GM19468 (cell line): ENCODE results near the gene SLC47A2.
"Not testable (repeated sequence)": the region's sequence is repeated elsewhere in the genome, so short reads cannot be mapped to it uniquely, and the experiment has no call there.

Experiments used
- ATAC-seq: cut with Tn5 transposase; IDR thresholded peaks from one replicate; pipeline ENCODE4 v1.9.1; 2021; ENCODE audit warnings: mild to moderate bottlenecking, moderate library complexity, moderate number of reproducible peaks; ENCODE audit not compliant: unreplicated experiment; ENCODE audit errors: extremely low read depth

SLC47A2 gene

DNA sequence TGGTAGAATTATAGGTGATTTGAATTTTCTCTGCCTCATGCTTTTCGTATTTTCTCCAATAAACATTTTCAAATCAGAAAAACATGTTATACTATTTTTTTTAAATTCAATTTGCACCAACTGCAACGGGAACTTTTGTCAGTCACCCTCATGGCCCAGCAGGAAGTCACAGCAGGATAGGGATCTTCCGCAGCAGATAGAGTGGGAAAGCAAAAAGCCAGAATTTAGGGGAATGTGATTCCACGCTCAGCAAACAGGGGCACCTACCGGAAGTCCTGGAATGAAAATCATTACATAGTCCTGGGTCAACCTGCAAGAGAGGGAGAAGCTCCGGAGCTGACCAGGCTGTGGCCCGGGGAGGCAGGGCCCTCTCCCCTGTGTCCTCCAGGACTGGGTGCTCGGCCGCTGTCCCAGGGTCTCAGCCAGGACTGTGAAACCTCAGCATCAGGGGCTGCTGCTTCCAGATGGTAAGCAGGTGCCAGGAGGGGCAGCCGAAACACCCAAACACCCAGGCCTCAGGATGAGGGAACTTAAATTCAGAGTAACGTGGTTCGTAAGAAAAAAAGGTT, 3.9 kb downstream of the SLC47A2 start:
- no peak for ATAC-seq

DNA sequence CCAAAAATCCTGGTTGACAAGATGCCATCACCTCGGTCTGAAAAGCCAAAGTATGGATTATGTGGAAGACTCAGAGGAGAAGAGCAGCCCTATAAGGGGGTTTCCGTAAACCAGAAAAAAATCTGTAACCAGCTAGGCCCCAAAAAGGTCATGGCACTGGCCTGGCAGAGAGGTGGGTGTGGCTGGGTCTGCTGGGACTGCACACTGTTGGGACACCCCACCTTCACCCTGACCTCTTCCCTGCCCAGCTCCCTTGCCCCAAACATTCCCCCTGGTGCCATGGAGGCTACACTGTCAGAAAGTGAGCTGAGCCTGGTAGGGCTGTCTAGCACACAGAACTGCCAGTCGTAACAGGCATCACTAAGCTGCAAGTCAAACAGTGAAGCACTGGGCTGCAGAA, 6.5 kb downstream of the SLC47A2 start:
- no peak for ATAC-seq

DNA sequence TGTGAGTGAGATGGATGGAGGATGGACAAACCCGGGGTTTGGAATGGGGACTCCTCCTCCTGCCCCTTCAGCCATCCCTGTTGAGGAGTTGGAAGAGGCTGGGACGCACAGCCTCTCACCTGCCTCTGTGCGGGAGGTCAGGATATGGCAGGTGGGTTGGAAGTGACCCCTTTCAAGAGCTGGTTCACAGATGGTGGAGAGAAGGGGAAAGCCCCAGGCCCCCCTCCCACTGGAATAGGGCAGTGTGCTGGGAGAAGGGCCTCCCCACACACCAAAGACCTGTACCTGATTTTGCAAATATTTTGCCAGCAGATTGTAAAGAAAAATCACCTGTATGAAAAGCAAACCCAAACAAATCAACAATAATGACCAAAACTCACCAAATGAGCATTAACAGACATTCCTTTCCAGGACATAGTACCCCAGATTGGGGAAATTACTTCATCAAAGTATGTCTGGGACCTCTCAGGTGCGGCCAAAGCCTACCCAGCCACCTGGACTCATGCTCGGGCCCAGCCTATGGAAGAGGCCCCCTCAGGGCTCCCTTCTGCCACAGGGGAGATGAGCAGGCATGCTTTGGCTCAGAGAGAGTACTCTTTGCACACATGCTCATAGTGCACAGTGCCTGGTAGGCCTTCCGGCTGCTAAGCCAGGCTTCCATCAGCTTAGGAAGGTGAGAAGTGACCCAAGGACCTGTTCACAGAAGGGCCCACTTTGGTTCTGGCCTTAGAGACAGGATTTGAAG, 7.8 kb downstream of the SLC47A2 start:
- ATAC-seq, result no peak

DNA sequence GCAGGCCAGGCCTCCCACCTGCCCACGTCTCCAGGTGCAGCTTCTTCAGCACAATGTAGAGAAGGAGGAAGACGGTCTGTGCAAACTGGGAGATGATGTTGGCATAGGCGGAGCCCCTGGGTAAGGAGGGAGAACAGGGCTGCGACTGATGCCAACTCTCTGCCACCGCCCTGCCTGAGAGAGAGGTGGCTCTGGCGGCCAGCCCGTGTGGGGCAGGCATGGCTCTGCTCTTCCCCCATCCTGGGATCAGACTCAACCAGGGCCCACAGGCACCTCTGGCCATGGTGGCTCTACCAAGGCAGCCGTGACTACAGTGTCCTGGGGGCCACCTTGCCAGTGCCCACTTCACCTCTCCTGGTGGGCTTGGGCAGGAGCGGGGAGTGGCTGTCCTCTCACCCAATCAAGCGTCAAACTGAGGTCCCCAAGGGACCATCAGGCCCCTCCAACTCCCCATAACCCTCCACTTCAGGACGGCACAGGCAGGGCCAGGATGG, 8.6 kb downstream of the SLC47A2 start:
- ATAC-seq, result no peak

DNA sequence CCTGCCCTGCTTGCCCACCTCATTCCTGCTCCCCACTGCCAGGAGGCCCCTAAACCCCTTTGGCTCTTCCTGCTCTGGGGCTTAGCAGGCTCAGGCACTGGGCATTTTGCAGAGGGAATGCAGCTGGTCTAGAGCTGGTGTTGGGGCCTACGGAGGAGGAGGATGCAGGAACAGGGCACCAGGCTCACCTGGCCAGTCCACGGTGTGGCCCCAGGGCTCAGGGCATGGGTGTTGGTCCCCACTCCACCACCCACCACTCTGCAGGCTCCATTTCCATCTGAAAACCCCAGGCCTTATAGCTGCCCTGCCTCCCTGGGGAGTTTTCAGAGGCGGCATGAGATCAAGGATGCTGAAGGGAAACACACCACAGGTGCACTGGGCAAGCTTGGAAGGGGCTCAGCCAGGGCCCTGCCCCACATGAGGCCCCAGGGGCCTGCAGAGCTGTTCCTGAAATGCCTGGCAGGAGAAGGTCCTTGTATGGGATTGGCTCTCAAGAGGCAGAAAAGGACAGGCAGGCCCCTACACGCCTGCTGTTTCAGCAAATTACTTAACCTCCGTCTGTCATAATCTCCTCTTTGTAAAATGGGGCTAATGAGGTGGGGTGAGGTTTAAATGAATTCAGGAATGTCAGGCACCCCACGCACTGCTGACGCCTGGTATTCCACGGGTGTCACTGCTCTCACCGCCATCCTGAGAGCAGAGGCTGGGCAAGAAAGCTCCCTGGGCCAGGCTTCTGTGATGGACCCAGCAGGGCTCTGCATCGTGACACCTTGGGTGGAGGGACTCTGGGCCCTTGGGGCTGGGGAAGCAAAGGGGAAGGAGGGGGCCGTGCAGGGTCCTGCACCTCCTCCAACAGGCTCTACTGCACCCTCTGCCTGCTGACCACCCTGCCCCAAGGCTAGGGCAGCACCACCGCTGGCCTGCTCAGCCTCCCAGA, 9.3 kb downstream of the SLC47A2 start:
- ATAC-seq, result no peak

DNA sequence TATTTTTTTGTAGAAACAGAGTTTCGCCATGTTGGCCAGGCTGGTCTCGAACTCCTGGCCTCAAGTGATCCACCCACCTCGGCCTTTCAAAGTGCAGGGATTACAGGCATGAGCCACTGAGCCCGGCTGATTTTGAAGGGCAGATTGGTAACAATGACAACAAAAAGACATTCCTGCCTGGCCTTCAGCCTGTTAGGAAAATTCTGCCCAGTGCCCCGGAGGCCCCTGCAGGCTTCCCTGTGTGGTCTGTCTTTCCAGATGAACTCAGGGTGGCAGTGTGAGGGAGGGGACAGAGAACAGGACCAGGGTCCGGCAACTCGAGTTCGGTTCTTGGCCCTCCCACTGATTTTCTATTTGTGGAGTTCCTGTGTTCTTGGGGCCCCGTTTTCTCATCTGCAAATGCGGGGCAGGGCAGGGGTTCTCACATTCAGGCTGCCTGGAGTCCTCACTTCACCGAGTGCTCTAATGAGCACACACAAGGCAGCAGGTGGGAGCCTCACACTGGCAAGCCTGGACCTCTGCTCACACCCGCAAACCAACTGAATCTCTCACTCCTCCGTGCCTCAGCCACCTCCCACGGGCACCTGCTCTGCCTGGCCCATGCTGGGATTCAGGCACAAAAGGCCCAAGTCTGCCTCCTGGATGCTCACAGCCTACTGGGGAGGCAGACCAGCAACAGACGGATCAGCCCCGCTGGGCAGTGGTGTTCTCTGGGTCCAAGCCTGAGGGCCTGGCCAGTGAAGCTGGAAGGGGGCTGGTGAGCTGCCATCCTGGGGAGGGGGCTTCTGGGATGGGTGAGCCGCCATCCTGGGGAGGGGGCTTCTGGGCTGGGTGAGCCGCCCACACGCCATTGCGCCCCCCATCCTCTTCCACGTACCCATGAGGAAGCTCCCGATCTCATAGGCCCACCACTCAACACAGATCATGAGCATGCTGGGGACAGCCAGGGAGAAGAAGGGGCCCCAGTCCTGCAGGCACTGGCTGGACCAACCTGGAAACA, 10.3 kb downstream of the SLC47A2 start:
- no peak for ATAC-seq

DNA sequence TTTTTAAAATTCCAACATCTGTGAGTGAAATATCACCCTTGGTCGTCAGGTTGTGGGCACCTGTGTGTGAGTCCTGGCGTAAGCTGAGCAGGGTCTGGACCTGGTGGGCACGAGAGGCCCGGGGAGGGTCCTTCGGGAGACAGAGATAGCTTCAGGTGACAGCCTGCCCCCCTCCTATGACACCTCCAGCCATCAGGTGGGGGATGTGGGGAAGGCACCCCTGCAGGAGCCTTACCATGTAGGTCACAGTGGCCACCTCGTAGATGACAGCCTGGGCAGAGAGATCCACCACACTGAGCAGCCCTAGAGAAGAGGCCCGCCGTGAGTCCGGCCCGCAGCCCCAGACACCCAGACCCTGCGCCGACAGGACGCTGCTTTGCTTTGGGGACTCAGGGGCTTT, 11.2 kb downstream of the SLC47A2 start:
- ATAC-seq, result no peak

DNA sequence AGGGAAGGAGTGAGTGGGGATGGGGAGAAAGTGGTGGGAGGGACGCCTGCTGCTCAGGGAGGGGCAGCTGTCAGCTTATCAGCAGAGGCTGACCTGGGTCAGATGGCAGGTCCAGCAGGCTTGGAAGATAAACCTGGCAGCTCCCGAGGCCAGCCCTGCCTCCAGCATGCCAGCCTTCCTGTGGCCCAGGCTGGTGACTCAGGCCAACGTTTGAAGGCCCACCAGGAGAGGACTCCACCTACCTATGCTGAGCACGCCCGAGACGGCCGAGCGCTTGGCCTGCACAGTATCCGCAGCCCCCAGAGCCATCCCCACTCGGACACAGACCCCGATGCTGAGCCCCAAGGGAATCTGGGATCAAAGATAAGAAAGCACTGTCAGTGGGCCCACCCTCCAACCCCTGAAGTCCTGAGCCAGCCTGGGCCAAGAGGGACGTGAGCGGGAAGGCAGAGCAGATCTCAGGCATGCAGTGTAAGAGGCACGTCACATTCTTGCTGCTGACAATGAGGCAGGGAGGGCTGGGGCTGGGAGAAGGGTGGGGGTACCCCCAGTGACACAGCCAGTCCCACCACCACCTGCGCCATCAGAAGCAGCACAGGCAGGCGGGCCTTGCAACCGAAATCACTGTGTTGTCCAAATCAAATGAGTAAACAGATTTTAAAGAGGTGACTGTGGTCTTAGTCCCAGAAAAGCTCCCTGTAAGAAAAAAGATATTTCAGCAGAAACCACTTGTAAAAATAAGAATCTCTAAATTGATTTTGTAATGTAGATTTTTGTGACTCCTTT, 12.4 kb downstream of the SLC47A2 start:
- no peak for ATAC-seq

DNA sequence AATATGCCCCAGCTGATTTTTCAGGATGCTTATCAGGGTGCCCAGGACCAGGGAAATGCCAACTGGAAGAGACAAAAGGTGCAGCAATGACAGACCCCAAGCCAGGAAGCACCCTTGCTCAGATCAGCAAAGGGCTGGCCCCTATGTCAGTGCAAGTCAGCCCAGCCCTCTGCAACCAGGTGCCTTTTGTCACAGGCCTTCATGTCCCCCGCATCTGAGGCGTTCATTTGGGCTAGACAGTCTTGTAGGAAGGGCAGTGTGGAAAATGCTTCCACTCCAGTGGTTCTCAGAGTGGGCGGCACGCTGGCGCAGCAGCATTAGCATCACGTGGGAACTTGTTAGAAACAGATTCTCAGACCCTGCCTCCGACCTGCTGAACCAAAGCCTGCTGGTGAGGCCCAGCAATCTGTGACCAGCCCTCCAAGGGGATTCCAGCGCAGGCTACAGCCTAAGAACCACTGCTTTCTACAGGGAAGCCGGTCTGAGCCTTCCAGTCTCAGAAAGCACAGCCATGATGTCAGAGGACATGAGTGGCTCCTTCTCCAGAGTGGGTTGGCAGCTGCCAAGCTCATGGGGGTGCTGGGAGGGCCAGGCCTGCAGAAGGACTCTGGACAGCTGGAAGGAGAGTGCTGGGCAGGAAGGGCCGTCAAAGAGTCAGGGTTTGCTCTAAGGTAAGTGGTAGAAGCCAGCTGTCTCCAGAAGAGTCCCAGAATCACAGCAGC, 13.1 kb downstream of the SLC47A2 start:
- ATAC-seq, result no peak

DNA sequence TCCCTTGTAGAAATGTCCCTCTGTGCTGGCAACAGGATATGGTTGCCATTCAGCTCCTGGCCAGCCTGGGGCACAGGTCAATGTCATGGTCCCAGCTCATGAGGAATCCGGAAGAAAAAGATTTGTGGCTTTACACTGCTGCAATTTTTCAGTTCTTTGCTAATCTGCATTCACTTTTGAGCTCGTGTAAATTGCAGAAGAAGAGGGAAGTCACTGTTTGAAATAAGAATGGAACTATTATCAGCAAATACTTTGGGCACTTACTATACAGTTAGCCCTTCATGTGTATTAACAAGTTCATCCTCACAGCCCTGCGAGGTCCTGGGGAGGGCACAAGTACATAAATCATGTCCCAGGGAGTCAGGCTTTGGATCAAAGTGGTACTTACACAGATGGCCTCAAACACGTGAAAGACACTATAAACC, 14.2 kb downstream of the SLC47A2 start:
- ATAC-seq, result no peak

DNA sequence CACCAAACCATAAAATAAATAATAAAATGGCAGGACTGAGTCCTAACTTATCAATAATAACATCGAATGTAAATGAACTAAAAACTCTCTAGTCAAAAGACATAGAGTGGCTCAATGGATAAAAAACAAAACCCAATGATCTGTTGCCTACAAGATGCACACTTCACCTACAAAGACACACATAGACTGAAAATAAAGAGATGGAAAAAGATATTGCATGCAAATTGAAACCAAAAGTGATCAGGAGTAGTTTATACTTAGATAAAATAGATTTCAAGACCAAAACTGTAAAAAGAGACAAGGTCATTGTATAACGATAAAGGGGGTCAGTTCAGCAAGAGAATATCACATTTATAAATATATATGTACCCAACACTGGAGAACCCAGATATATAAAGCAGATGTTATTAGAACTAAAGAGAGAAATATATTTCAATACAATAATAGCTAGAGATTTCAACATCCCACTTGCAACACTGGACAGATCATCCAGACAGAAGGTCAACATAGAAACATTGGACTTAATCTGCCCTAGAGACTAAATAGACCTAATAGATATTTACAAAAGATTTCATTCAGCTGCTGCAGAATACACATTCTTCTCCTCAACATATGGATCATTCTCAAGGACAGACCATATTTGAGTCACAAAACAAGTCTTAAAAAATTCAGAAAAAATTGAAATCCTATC, 29.8 kb downstream of the SLC47A2 start:
- no peak for ATAC-seq

DNA sequence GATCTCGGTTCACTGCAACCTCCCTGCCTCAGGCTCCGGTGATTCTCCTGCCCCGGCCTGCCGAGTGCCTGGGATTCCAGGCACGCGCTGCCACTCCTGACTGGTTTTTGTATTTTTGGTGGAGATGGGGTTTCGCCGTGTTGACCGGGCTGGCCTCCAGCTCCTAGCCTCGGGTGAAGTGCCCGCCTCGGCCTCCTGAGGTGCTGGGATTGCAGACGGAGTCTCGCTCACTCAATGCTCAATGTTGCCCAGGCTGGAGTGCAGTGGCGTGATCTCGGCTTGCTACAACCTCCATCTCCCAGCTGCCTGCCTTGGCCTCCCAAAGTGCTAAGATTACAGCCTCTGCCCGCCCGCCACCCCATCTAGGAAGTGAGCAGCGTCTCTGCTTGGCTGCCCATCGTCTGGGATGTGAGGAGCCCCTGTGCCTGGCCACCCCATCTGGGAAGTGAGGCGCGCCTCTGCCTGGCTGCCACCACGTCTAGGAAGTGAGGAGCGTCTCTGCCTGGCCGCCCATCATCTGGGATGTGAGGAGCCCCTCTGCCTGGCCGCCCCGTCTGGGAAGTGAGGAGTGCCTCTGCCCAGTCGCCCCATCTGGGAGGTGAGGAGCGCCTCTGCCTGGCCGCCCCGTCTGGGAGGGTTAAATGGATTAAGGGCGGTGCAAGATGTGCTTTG, 31.3 kb downstream of the SLC47A2 start:
- ATAC-seq, result not testable (repeated sequence)

DNA sequence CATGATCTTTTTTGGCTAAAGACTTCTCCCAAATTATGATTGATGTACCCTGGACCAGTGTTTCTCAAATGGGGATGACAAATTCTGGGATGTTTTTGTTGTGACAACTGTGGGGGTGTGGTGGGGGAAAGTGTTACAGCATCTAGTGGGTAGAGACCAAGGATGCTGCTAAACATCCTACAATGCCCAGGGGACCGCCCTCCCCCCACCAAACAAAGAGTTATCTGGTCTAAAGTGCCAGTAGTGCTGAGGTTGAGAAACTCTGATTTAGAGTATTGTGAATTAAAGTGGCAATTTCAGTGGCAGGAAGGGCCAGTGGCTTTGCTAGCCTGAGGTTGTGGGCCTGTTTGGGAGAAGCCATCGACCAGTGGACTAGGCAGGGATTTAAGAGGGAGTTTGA, 33.3 kb downstream of the SLC47A2 start:
- no peak for ATAC-seq

DNA sequence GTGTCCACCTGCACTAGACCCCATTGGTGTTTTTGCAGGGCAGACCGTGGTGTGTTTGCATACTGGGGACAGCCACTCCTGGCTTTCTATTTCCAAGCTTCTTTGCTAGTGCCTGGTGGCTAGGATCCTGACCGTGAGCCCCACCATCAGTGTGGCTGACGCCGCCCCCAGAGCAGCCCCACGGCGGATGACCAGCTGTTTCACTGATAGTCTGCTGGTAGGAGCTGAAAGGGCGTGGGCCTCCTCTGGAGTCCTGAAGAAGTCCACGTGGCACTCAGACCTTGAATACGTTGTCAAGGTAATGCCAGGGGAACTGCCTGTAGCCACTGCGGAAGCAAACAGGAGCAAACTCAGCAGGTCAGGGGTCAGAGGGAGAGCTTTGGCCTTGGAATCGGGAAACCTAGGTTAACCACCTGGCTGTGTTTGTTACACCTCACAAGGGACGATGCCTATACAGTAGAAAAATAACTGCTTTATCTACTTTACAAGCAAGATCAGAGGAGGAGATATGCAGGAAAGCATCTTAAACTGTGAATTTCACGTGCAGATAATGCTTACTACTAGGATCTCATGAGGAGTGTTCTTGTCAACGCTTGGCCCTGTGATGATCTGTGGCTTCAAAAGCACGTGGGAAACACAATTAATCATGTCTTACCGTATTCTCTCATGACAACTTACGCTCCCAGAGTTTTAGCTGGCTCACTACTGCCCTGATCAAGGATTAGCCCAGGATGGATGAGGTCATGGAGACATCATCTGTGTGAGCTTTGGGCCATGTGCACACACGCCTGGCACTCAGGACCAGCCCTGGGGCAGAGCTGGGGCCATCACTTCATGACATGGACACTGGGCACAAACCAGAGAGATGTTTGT, 37.6 kb downstream of the SLC47A2 start:
- ATAC-seq, result no peak

DNA sequence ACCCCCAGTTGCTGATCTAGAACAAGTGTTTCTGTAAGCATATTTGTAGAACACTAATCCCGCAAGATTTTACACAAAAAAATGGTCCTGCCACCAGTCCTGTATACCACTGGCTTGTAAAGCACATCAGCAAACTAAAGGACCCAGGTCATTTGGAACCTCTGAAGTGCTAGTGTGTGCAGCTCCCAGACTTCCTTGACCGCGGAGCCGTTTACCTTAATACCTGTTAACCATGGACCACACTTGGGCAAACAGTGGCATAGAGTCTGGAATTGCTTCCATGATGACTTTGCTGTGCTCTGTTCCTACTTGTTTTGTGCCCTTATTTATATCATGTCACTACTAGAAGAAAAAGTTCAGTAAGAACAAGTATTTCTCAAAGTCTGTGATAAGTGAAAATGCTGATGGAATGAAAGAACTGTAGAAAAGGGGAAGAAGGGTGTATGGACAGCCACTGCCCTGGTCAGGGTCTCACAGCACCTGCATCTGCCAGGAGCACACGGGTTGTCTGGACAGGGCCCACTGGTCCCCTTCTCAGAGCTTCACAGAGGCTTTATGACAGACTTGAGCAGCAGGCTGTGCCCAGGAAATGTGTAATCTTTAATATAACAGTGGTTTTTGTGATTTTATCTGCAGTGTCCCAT, 38.5 kb downstream of the SLC47A2 start:
- ATAC-seq, result no peak

DNA sequence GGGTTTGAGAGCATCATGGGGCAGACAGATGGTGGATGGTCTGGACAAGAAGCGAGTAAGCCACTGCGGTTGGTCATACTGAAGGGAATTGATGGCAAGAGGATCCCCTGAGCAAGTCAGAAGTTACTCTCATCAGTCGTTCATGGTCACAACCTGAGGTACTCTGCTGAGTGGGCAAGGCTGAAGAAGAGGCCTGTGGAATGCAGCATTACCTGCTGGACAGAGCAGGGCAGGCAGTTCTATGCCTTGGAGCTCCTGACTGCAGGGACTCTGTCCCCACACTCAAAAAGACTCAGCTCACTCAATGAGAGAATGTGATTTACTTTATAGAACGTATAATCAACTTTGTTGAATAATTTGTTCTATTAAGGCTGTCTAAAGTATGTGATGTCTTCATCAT, 39.5 kb downstream of the SLC47A2 start:
- no peak for ATAC-seq
